MCF 10A (cell line): Measurements from ENCODE around the gene SESTD1. TPM values are rescaled to one million over a fixed set of nuclear protein-coding genes. Genes with fewer than 3 reads are reported as not detected.
"Not testable (repeated sequence)": the region's sequence is repeated elsewhere in the genome, so short reads cannot be mapped to it uniquely, and the experiment has no call there.

Experiments
- BruUV-seq: library from RNA; stranded (reverse); fragments of 400-500 nt; replicated peaks from 2 replicates; lab custom pipeline; 2021; lab: Mats Ljungman, UMichigan
- CTCF ChIA-PET: fragments of 300-600 bp; sonication (Branson Sonifier 250); formaldehyde crosslinking; extraction: SDS; loops from one replicate; lab custom pipeline; 2021; ENCODE audit warnings: antibody characterized with exemption, inconsistent platforms; lab: Yijun Ruan, JAX
- POLR2A ChIA-PET: fragments of 300-600, 350-650 bp; sonication (Branson Sonifier 250); formaldehyde crosslinking; extraction: SDS; loops from one replicate; lab custom pipeline; 2020; ENCODE audit warnings: antibody characterized with exemption, inconsistent platforms; lab: Yijun Ruan, JAX
- DNase-seq: peaks from one replicate; pipeline ENCODE4 v3.0.0-alpha.2; 2018; ENCODE audit not compliant: unreplicated experiment
- H3K27ac Mint-ChIP-seq: one replicate; pipeline ENCODE4 v1.8.0; 2022; ENCODE audit warnings: mild to moderate bottlenecking, low read depth, mixed read lengths; ENCODE audit not compliant: unreplicated experiment
- H3K27me3 Mint-ChIP-seq: one replicate; pipeline ENCODE4 v1.8.0; 2022; ENCODE audit warnings: mixed read lengths; ENCODE audit not compliant: insufficient read depth, unreplicated experiment
- H3K36me3 Mint-ChIP-seq: one replicate; pipeline ENCODE4 v1.8.0; 2022; ENCODE audit warnings: mild to moderate bottlenecking, moderate library complexity, mixed read lengths; ENCODE audit not compliant: insufficient read depth, unreplicated experiment
- H3K4me1 Mint-ChIP-seq: one replicate; pipeline ENCODE4 v1.8.0; 2022; ENCODE audit warnings: mixed read lengths; ENCODE audit not compliant: insufficient read depth, unreplicated experiment
- H3K4me3 Mint-ChIP-seq: one replicate; pipeline ENCODE4 v1.8.0; 2022; ENCODE audit warnings: mild to moderate bottlenecking, moderate library complexity, mixed read lengths; ENCODE audit not compliant: unreplicated experiment
- H3K9me3 Mint-ChIP-seq: one replicate; pipeline ENCODE4 v1.8.0; 2022; ENCODE audit warnings: mixed read lengths; ENCODE audit not compliant: unreplicated experiment
- CTCF ChIP-seq: fragments of 200-600 bp; IDR thresholded peaks from one replicate; pipeline ENCODE4 v1.8.0; 2022; ENCODE audit warnings: antibody characterized with exemption, mild to moderate bottlenecking; ENCODE audit not compliant: unreplicated experiment
- intact Hi-C: fragments of 100-400 bp; cut with micrococcal nuclease; formaldehyde crosslinking; loops from 2 replicates; pipeline ENCODE4 v1.14.1; 2022
- total RNA-seq: library from RNA; stranded (reverse); gene quantifications from 2 replicates; pipeline ENCODE4 v1.2.3, GENCODE V29; 2022

Gene SESTD1
- total RNA-seq, 1 experiment from 2014 or later = 43.0 TPM

- TF ChIP-seq CTCF = no peak
- Mint-ChIP-seq H3K4me1 (no peaks in the 10 kb centered on the region), H3K4me3 (no peak overlapping the region), H3K27ac (no peak overlapping the region), H3K36me3 (peaks cover 5% of the 10 kb centered on the region), H3K27me3 (no peaks in the 10 kb centered on the region), H3K9me3 (peaks cover 19% of the 10 kb centered on the region)
- ChIA-PET CTCF (no interaction called here), POLR2A (no interaction called here)
- intact Hi-C loops = no loop called here
- BruUV-seq = no TSS peak
- DNase-seq = no peak
These were observed 53.3 kb downstream of the SESTD1 start for GRCh38 chr2:179211355-179211754.

- H3K27ac Mint-ChIP-seq, H3K36me3 Mint-ChIP-seq, intact Hi-C loops, DNase-seq, H3K9me3 Mint-ChIP-seq, H3K4me1 Mint-ChIP-seq, BruUV-seq, H3K4me3 Mint-ChIP-seq, H3K27me3 Mint-ChIP-seq: not testable (repeated sequence)
- POLR2A ChIA-PET = interaction anchor here (0.6 kb wide), 1 partner anchor 735 kb away, joined by 3 read pairs; no protein-coding TSS in a partner anchor
- CTCF ChIA-PET = interaction anchor here (0.6 to 0.9 kb wide), 2 partner anchors 12 to 20 kb away, joined by 3 read pairs; no protein-coding TSS in a partner anchor
These were observed 56.4 kb downstream of the SESTD1 start for GRCh38 chr2:179208277-179208676.

GRCh38 chr2:179207047-179207446 is 57.6 kb downstream of the SESTD1 start:
- no peak for TF ChIP-seq CTCF
- POLR2A ChIA-PET = no interaction called here
- Mint-ChIP-seq H3K4me1 (no peaks in the 10 kb centered on the region), H3K27me3 (no peaks in the 10 kb centered on the region), H3K9me3 (peaks cover 15% of the 10 kb centered on the region), H3K36me3 (peaks cover 4% of the 10 kb centered on the region), H3K4me3 (no peak overlapping the region), H3K27ac (no peak overlapping the region)
- BruUV-seq = no TSS peak
- CTCF ChIA-PET = interaction anchor here (0.6 kb wide), 1 partner anchor 483 kb away, joined by 3 read pairs; no protein-coding TSS in a partner anchor
- intact Hi-C loops = no loop called here
- no peak for DNase-seq

- Mint-ChIP-seq H3K4me1 (no peaks in the 10 kb centered on the region), H3K27ac (no peak overlapping the region), H3K9me3 (peaks cover 12% of the 10 kb centered on the region), H3K4me3 (no peak overlapping the region), H3K27me3 (no peaks in the 10 kb centered on the region), H3K36me3 (peaks cover 9% of the 10 kb centered on the region)
- ChIA-PET CTCF (no interaction called here), POLR2A (no interaction called here)
- no peak for TF ChIP-seq CTCF
- BruUV-seq = no TSS peak
- DNase-seq = peak; percentile 24
- intact Hi-C loops = no loop called here
These were observed 62.8 kb downstream of the SESTD1 start for GRCh38 chr2:179201869-179202268.

GRCh38 chr2:179195926-179196590 is 68.6 kb downstream of the SESTD1 start:
- H3K27me3 Mint-ChIP-seq, POLR2A ChIA-PET, H3K27ac Mint-ChIP-seq, intact Hi-C loops, H3K4me3 Mint-ChIP-seq, H3K4me1 Mint-ChIP-seq, DNase-seq, BruUV-seq: not testable (repeated sequence)
- Mint-ChIP-seq H3K36me3 (peaks cover 11% of the 10 kb centered on the region), H3K9me3 (peaks cover 15% of the 10 kb centered on the region)
- CTCF ChIA-PET = interaction anchor here (0.6 kb wide), 1 partner anchor 140 kb away, joined by 6 read pairs; no protein-coding TSS in a partner anchor
